SHP77 (cell line): ENCODE results near the gene GPR153.

ENCODE experiments used
- DNase-seq, 2 experiments: peaks; one replicate each; lab custom pipeline; 2025; lab: John Stamatoyannopoulos, UW

Gene GPR153

DNA sequence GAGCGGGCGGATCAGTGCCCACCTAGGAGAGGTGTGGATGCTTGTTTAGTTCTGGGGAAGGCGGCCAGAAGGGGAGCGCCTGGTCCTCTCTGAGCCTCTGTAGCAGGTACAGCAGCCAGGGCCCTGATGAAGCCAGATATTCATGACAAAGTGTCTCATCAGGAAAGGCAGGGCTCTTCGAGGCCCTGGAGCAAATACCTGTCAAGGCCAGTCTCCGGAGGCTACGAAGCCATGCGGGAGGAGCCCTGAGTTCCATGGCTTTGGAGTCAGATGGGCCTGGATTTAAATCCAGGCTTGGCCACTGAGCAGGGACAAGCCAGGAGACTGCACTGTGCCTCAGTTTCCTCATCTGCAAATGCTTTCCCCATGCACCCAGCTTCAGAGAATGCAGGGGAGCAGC is 25.4 kb upstream of the GPR153 start:
- DNase-seq, result no peak

DNA sequence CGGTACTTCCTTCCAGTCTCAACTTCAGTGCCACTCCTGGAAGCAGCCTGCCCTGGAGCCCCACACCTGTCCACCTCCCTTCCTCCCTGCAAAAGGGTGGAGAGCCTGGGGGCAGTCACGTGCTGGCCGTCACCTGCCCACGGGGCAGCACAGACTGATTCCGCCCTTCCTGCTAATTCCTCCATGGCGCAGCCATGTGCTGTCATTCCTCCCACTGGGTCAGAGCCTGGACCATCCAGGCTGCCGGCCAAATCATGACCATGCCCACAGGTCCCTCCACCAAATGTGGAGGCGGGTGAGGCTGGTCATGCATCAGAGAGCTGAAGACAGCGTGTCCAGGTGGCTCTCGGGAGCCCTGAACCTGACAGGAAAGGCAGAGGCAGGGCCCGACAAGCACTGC is 24.4 kb upstream of the GPR153 start:
- no peak for DNase-seq

GRCh38 chr1:6282577-6283270 is 21.8 kb upstream of the GPR153 start:
- DNase-seq, result no peak

DNA sequence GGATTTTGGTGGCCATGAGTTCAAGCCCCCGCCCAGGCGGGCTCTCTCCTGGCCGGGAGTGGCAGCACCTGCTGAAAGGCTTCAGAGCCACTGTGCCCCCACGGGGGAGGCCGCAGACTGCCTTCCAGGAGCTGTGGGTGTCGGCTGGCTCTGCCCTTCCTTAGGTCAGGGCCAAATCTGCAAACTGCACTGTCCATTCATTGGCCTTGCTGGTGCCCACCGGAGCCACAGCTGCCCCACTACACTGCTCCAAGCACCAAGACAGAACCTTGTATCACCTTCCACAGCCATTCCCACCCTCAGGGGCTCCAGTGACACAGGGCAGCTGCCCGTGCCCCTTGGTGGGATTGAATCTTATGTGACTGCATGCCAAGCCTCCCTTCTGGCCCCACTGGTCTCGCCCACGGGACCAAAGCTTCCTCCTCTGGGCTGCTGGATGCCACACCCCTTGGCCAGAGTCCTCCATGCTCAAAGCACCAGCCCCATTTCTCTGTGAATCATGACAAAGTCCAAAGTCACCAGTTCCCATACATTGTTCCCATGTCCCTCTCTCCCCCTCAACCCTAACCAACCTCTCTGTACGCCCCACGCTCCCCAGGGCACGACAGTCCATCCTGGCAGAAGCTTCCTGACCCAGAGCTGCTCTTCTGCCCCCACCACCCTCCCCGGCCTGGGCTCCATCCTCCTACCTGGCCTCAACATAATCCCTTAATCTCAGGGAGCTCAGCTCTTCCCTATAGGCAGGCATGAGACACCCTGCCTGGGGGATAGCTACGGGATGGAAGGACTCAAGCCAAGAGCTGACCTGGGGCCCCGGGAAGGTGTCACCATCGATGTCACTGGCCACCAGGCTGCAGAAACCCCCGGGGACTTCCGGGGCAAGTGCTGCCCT is 20.9 kb upstream of the GPR153 start:
- no peak for DNase-seq

DNA sequence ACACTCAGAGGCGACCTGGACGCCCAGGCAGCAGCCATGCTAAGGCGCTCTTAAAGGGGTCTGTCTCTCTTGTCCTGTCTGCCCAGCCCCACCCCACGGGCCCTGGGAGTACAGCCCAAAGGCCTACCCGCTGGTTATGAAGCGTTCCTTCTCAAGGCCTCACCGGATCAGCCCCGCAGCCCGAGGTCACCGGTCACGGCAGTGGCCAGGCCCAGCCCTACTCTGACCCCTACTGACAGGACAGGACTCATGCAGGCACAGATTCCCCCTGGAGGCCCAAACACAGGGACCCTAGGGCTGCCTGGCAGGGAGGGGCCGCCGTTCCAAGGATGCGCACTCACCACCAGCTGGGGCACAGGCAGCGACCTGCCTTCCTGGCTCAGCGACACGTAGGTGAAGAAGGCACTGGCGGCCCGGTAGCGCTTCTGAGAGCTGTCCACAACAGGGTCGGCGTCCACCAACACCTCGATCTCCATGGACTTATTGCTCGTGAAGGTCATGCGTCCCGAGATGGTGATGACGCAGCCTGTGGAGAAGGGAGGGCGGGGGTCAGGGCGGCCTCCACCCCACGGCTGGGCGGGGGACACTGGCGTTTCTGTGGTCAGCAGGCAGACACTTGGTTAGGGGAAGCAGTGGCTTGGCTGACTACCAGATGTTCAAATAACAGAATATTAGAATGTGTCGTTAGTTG is 20.0 kb upstream of the GPR153 start:
- DNase-seq, result peak; percentile 24 to 25

DNA sequence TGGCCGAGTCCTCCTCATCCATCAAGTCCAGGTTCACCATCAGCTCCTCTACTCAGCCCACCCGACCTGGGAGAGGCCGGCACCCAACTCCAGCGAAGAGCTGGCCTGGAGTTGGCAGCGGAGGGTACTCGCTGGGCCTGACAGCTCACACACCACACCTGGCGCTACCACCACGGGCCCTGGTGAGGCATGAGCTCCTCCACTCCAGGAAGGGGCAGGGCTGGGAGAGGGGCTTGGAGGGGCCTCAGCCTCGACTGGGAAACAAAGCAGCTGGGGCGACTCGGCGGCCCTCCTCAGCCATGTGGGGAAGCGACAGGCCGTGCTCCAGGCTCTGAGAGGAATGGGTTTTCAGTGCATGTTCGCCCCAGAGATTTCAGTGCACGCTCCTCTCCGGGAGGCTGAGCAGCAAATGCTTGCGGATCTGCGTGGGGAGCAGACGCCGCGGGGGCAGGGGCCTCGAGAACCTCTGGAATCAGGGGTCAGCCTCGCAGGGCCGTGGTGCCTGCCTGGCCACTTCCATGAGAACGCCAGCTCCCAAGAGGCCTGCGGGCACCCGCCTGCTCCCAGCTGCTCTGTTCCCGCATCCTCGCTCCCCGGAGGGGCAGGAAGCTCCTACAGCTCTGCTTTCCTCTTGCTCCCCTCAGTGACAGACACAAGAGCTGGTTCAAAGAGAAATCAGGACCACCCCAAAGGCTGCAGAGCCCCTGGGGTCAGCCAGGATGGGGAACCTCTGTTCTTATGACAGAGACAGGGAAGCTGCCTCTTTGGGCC is 18.9 kb upstream of the GPR153 start:
- no peak for DNase-seq

GRCh38 chr1:6279066-6279465 is 18.2 kb upstream of the GPR153 start:
- DNase-seq, result no peak

GRCh38 chr1:6278263-6278662 is 17.4 kb upstream of the GPR153 start:
- no peak for DNase-seq

DNA sequence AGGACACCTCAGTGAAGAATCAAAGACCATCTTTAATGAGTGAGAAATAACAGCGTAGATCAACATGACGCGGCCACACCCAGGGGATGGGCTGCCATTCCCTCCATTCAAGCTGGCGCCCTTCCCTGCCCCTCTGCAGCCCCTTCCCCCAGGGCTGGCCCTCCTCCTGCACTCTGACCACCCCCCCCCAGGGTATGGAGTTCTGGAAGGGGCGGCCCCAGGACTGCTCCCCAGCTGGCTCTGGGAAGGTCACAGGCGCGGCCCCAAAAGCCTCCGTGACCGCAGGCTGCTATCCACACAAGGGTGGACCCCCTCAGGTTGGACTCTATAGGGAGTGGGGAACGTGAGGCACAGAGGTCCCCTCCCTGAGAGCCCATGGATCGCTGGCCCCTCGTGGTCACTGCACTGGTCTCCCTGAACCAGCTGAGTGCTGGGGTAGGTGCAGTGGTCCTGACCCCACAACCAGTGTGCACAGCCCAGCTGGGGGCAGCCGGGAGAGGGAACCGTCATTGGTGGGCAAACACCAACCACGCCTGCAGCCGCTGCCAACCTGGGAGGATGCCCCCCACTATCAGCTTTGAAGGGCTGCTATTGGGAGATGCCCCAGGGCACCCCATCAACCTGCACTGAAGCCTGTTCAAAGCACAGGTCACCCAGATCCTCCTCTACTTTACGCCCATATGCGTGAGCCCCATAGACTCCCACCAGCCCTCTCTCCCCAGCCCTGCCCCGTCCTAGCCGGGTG is 16.1 kb upstream of the GPR153 start:
- no peak for DNase-seq

DNA sequence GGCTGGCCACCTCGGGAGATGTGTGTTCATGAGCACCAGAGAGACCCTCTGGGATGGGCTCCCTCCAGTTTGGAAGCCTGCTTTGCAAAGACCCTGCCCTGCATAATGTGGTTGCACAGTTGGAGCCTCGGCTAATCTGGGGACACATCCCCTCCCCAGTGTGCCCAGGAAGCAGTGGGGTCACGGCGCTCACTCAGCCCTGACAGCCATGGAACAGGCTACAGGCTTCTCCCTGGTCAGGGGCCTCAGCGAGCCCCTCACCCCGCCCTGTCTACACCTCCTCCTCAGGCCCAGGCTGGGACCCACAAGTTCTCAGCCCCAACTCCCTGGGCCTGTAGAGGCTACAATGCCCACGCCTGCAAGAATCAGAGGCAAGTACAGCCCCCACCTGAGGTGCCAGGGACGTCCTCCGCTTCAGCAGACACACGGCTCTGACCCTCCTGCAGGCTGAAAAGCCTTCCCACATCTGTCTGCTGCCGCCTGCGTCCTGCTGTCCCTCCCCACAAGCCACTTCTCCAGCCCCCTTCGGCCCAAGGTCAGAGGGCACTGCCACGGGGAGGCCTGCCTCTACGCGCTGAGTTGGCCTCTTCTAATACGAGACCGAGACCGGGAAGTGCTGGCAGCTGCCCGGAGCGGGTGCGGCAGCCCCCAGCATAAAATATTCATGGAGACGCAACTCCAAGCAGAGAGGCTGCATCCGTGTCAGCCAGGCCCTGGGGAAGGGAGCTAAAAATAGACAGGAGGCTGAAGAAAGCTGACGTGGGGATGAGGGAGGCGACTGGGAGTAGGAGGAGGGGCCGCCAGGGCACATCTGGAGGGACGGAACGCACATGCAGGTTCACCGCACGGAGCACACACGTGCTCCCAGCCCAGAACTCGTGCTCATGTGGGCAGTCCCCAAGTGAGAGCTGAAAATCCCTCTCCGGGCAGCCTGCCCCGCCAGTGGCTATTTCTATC is 15.2 kb upstream of the GPR153 start:
- peak; percentile 57 to 79 for DNase-seq

GRCh38 chr1:6274622-6275139 is 13.8 kb upstream of the GPR153 start:
- no peak for DNase-seq

GRCh38 chr1:6274102-6274501 is 13.2 kb upstream of the GPR153 start:
- no peak for DNase-seq

DNA sequence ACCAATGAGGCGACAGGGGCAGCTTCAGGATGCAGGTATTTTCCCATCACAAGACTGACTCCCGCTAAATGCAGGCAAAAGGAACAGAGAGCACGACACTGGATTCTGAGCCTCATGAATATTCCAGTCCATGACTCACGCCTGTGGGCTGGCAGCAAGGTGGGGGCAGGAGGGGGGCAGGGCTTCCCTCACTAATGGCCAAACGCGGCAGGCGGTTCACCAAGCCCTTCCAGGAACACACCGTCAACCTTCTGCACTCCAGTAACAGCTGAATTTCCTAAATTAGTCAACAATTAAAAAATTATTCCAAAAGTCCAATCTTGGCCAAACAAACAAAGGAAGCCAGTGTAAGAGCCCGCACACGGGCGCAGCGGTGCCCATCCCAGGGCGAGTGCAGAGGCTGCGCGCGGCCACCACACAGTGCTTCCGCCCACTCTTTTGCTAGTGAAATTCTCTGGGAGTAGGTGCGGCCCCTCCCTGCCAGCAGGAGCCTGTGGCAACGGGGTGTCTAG is 12.5 kb upstream of the GPR153 start:
- no peak for DNase-seq

GRCh38 chr1:6272868-6273267 is 12.0 kb upstream of the GPR153 start:
- DNase-seq, result no peak

- DNase-seq, result no peak
Observed at GRCh38 chr1:6272452-6272851, 11.6 kb upstream of the GPR153 start.

- peak in 1 of 2 experiments; percentile 60 for DNase-seq
Observed at GRCh38 chr1:6271554-6271953, 10.7 kb upstream of the GPR153 start.

- DNase-seq, result no peak
Observed at GRCh38 chr1:6271006-6271405, 10.1 kb upstream of the GPR153 start.

DNA sequence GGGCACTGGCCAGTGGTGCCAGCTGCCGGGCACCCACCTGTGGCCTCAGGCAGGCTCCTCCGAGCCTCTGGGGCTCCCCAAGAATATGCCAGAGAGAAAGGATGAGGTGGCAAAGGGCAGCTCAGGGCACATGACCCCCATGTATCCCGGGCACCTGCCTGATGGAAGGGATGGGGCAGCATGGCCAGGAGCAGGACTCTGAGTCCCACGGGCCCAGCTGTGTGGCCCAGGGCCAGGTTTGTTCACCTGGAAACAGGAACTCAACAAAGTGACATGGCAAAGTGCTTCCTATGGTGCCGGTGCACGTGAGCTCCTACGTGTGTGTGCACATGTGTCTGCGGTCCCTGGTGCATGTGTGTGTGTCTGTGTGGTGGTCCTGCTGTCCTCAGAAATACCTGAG is 9.5 kb upstream of the GPR153 start:
- peak; percentile 41 to 49 for DNase-seq

GRCh38 chr1:6269720-6270400 is 9.0 kb upstream of the GPR153 start:
- peak; percentile 63 to 80 for DNase-seq
